ENCODE data around the gene ADAMTSL1.

- no peak for TF ChIP-seq CTCF (IDR thresholded peaks at IDR 0.05; ENCODE audit: insufficient read depth, low read depth, low read length)
- no peak for TF ChIP-seq EZH2 (IDR thresholded peaks at IDR 0.05; ENCODE audit: insufficient read depth, low read length)
Observed at GRCh38 chr9:18542837-18543405, 69.0 kb downstream of the ADAMTSL1 start.

Measured in astrocyte (in vitro differentiated cells and primary cell).